ENCODE measurements around the gene PLCG2.

PLCG2 gene

GRCh38 chr16:81852347-81852746 lies 73.3 kb downstream of the PLCG2 start:
- H4K20me1 ChIP-seq (ENCODE audit: insufficient read depth, low read length): peaks cover 78% of the 10 kb centered on the region

GRCh38 chr16:81855552-81856153 lies 76.6 kb downstream of the PLCG2 start:
- TF ChIP-seq EZH2phosphoT487 (IDR thresholded peaks at IDR 0.05; ENCODE audit: low read depth) (no peak), CTCF (IDR thresholded peaks at IDR 0.05; ENCODE audit: low read depth, low read length) (peak; percentile 62)
- no peak overlapping the region for H3K4me2 ChIP-seq (ENCODE audit: low read length)
- peaks cover 43% of the 10 kb centered on the region for H3K79me2 ChIP-seq (ENCODE audit: low read length)
- no peak overlapping the region for H3K27ac ChIP-seq (ENCODE audit: low read length)
- no peak overlapping the region for H2AFZ ChIP-seq (ENCODE audit: low read depth, low read length)
- no peak overlapping the region for H3K4me3 ChIP-seq (ENCODE audit: low read length)
- peaks cover 14% of the 10 kb centered on the region for H3K4me1 ChIP-seq (ENCODE audit: low read length)
- no peaks in the 10 kb centered on the region for H3K9me3 ChIP-seq (ENCODE audit: insufficient read depth, low read length)
- no peaks in the 10 kb centered on the region for H3K27me3 ChIP-seq (ENCODE audit: low read depth, low read length)
- H3K36me3 ChIP-seq (replicated peaks; ENCODE audit: low read depth, low read length): peaks cover 49% of the 10 kb centered on the region
- peaks cover 51% of the 10 kb centered on the region for H4K20me1 ChIP-seq (ENCODE audit: insufficient read depth, low read length)
- no peak overlapping the region for H3K9ac ChIP-seq (ENCODE audit: low read length)

More at GRCh38 chr16:81852347-81852746, 73.3 kb downstream of the PLCG2 start:
- H3K27ac ChIP-seq (ENCODE audit: low read length): no peak overlapping the region
- peaks cover 75% of the 10 kb centered on the region for H3K79me2 ChIP-seq (ENCODE audit: low read length)
- H3K4me2 ChIP-seq (ENCODE audit: low read length): no peak overlapping the region
- H3K27me3 ChIP-seq (ENCODE audit: low read depth, low read length): no peaks in the 10 kb centered on the region
- no peaks in the 10 kb centered on the region for H3K9me3 ChIP-seq (ENCODE audit: insufficient read depth, low read length)
- no peak overlapping the region for H3K9ac ChIP-seq (ENCODE audit: low read length)
- peaks cover 14% of the 10 kb centered on the region for H3K4me1 ChIP-seq (ENCODE audit: low read length)
- H3K36me3 ChIP-seq (replicated peaks; ENCODE audit: low read depth, low read length): peaks cover 26% of the 10 kb centered on the region
- no peak overlapping the region for H3K4me3 ChIP-seq (ENCODE audit: low read length)
- no peak for TF ChIP-seq EZH2phosphoT487 (IDR thresholded peaks at IDR 0.05; ENCODE audit: low read depth)
- no peak for TF ChIP-seq CTCF (IDR thresholded peaks at IDR 0.05; ENCODE audit: low read depth, low read length)
- H2AFZ ChIP-seq (ENCODE audit: low read depth, low read length): no peak overlapping the region

DNA sequence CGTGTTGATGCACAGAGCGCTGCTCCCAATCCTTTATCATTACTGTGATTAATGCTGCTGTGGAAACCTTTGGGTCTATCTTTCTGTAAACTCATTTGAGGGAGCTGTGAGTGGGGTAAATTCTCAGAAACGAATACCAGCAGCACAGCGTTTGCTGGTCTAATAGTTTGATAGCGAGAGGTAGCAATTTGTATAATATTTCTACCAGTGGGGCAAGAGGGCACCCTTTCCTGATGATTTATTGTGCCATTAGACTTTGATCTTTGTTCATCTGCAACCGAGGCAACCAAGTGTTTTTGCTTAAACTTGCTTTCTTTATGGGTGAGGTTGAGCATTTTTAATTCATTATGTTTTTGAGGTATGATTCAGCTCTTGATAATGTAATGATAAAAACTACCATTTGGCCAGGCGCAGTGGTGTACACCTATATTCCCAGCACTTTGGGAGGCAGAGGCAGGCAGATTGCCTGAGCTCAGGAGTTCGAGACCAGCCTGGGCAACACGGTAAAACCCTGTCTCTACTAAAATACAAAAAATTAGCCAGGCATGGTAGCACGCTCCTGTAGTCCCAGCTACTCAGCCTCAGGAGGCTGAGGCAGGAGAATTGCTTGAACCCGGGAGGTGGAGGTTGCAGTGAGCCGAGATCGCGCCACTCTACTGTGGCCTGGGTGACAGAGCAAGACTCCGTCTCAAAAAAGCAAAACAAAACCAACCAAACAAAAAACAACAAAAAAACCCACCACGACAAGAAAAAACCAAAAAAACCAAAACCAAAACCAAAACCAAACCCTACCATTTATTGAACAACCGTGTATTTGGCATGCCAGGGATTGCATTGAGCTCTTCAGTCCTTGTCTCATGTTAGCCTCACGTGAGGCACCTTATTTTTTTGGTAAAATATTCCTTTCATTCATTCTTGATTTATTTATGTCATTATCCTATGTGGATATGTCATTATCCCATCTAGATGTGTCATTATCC lies 81.5 kb downstream of the PLCG2 start:
- Histone ChIP-seq H3K27me3 (ENCODE audit: low read depth, low read length) (no peaks in the 10 kb centered on the region), H3K4me1 (ENCODE audit: low read length) (peaks cover 18% of the 10 kb centered on the region), H3K79me2 (ENCODE audit: low read length) (0 out of 2 replicates have a peak, but pooled peaks cover 5% of the 10 kb centered on the region), H3K9me3 (ENCODE audit: insufficient read depth, low read length) (no peaks in the 10 kb centered on the region), H3K4me2 (ENCODE audit: low read length) (no peak overlapping the region), H4K20me1 (ENCODE audit: insufficient read depth, low read length) (peaks cover 49% of the 10 kb centered on the region), H3K9ac (ENCODE audit: low read length) (no peak overlapping the region), H3K27ac (ENCODE audit: low read length) (no peak overlapping the region), H3K4me3 (ENCODE audit: low read length) (no peak overlapping the region), H2AFZ (ENCODE audit: low read depth, low read length) (no peak overlapping the region), H3K36me3 (replicated peaks; ENCODE audit: low read depth, low read length) (peaks cover 63% of the 10 kb centered on the region)
- TF ChIP-seq CTCF (IDR thresholded peaks at IDR 0.05; ENCODE audit: low read depth, low read length) (no peak), EZH2phosphoT487 (IDR thresholded peaks at IDR 0.05; ENCODE audit: low read depth) (no peak)

- H3K36me3 ChIP-seq (replicated peaks; ENCODE audit: low read depth, low read length): peaks cover 56% of the 10 kb centered on the region
- H3K4me2 ChIP-seq (ENCODE audit: low read length): no peak overlapping the region
Observed at GRCh38 chr16:81861503-81861902, 82.4 kb downstream of the PLCG2 start.

More at GRCh38 chr16:81861503-81861902, 82.4 kb downstream of the PLCG2 start:
- H3K27ac ChIP-seq (ENCODE audit: low read length): no peak overlapping the region
- H3K27me3 ChIP-seq (ENCODE audit: low read depth, low read length): no peaks in the 10 kb centered on the region
- H3K79me2 ChIP-seq (ENCODE audit: low read length): no peaks in the 10 kb centered on the region
- peaks cover 45% of the 10 kb centered on the region for H4K20me1 ChIP-seq (ENCODE audit: insufficient read depth, low read length)
- H3K9ac ChIP-seq (ENCODE audit: low read length): no peak overlapping the region
- H3K9me3 ChIP-seq (ENCODE audit: insufficient read depth, low read length): no peaks in the 10 kb centered on the region
- TF ChIP-seq CTCF (IDR thresholded peaks at IDR 0.05; ENCODE audit: low read depth, low read length): no peak
- TF ChIP-seq EZH2phosphoT487 (IDR thresholded peaks at IDR 0.05; ENCODE audit: low read depth): no peak
- H2AFZ ChIP-seq (ENCODE audit: low read depth, low read length): no peak overlapping the region
- peaks cover 18% of the 10 kb centered on the region for H3K4me1 ChIP-seq (ENCODE audit: low read length)
- no peak overlapping the region for H3K4me3 ChIP-seq (ENCODE audit: low read length)

Measured in OCI-LY3 (cell line).